Measurements from ENCODE around the gene SEMA5A.

GRCh38 chr5:9033524-9033923 lies 512.4 kb downstream of the SEMA5A start:
- TF ChIP-seq, protein P1, sequence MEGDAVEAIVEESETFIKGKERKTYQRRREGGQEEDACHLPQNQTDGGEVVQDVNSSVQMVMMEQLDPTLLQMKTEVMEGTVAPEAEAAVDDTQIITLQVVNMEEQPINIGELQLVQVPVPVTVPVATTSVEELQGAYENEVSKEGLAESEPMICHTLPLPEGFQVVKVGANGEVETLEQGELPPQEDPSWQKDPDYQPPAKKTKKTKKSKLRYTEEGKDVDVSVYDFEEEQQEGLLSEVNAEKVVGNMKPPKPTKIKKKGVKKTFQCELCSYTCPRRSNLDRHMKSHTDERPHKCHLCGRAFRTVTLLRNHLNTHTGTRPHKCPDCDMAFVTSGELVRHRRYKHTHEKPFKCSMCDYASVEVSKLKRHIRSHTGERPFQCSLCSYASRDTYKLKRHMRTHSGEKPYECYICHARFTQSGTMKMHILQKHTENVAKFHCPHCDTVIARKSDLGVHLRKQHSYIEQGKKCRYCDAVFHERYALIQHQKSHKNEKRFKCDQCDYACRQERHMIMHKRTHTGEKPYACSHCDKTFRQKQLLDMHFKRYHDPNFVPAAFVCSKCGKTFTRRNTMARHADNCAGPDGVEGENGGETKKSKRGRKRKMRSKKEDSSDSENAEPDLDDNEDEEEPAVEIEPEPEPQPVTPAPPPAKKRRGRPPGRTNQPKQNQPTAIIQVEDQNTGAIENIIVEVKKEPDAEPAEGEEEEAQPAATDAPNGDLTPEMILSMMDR (IDR thresholded peaks at IDR 0.05; ENCODE audit: poor library complexity, severe bottlenecking): no peak
- TF ChIP-seq REST (IDR thresholded peaks at IDR 0.05; ENCODE audit: borderline replicate concordance) (no peak), POLR2AphosphoS5 (IDR thresholded peaks at IDR 0.05) (no peak), MXI1 (conservative IDR thresholded peaks at IDR 0.05; ENCODE audit: poor library complexity, severe bottlenecking) (no peak), EP300 (conservative IDR thresholded peaks at IDR 0.05; ENCODE audit: poor library complexity, severe bottlenecking) (no peak)
